HepG2 (cell line): ENCODE data around the gene SYT11.

Experiments used
- EHMT2 ChIP-seq: fragments of 200-600 bp; sonication (generic); IDR thresholded peaks from 2 replicates; pipeline ENCODE4 v1.7.0; 2017; ENCODE audit warnings: antibody characterized with exemption, low read depth, low read length, borderline replicate concordance
- HINFP ChIP-seq: sonication (generic); formaldehyde crosslinking; IDR thresholded peaks from 2 replicates; pipeline ENCODE4 v1.4.0; 2020; ENCODE audit warnings: low read depth, mild to moderate bottlenecking, missing genetic modification reagents
- LRRFIP1 ChIP-seq: sonication (generic); formaldehyde crosslinking; conservative IDR thresholded peaks from 2 replicates; pipeline ENCODE4 v1.4.0; 2020; ENCODE audit warnings: missing genetic modification reagents
- ZNF20 ChIP-seq: sonication (generic); formaldehyde crosslinking; IDR thresholded peaks from 2 replicates; pipeline ENCODE4 v1.4.0; 2020; ENCODE audit warnings: mild to moderate bottlenecking, moderate library complexity, missing genetic modification reagents

GRCh38 chr1:155892796-155893195, 33.4 kb downstream of the SYT11 start:
- TF ChIP-seq HINFP (CRISPR knock-in tag) = no peak
- no peak for TF ChIP-seq LRRFIP1
- TF ChIP-seq EHMT2 = no peak
- no peak for TF ChIP-seq ZNF20 (CRISPR knock-in tag)
